ENCODE results near the gene C3orf18.
A peak's percentile ranks its signal among the peaks of the same experiment; 100 is the strongest.

The C3orf18 gene
- 10.9 to 28.0 (median 14.9) reads per million in 9 experiments for total RNA-seq

- peaks cover 46 to 59% of the 10 kb centered on the region in 2 donors for H3K4me1 Mint-ChIP-seq (ENCODE audit: low read depth in 2 of 2)
- H3K9me3 Mint-ChIP-seq = no peaks in the 10 kb centered on the region
- H3K4me3 Mint-ChIP-seq = peak within 1 kb of the TSS; percentile 85 to 87
- H3K36me3 Mint-ChIP-seq (ENCODE audit: insufficient read depth) = peaks cover 19% of the 10 kb centered on the region
- ATAC-seq (replicated peaks) (peak; percentile 79), DNase-seq (peak; percentile 93 to 94 (median 93))
- H3K27ac Mint-ChIP-seq = peak within 1 kb of the TSS; percentile 94
- no peaks in the 10 kb centered on the region for H3K27me3 Mint-ChIP-seq
These were observed at the start of gene C3orf18 for GRCh38 chr3:50567386-50568167. TSS of gene C3orf18 (minus strand) at chr3:50567747. CDS start at chr3:50565699, 2,048 bp downstream.

- no peaks in the 10 kb centered on the region for H3K27me3 Mint-ChIP-seq
- peaks cover 60 to 66% of the 10 kb centered on the region in 2 donors for H3K4me1 Mint-ChIP-seq (ENCODE audit: low read depth in 2 of 2)
- H3K4me3 Mint-ChIP-seq = peak overlapping the region; percentile 88 to 94
- DNase-seq = peak; percentile 94 to 97 (median 94)
- no peaks in the 10 kb centered on the region for H3K9me3 Mint-ChIP-seq
- H3K36me3 Mint-ChIP-seq (ENCODE audit: insufficient read depth) = peaks cover 26% of the 10 kb centered on the region
- peak; percentile 63 for ATAC-seq (replicated peaks)
- H3K27ac Mint-ChIP-seq = peak overlapping the region; percentile 88 to 89
These were observed 49.2 kb upstream of the C3orf18 start for GRCh38 chr3:50616770-50617095.

GRCh38 chr3:50616003-50616769, 48.6 kb upstream of the C3orf18 start:
- peak; percentile 76 to 82 (median 76) for DNase-seq
- H3K9me3 Mint-ChIP-seq = no peaks in the 10 kb centered on the region
- peak overlapping the region; percentile 88 to 94 for H3K4me3 Mint-ChIP-seq
- H3K27ac Mint-ChIP-seq = peak overlapping the region; percentile 88 to 89
- peaks cover 32% of the 10 kb centered on the region for H3K36me3 Mint-ChIP-seq (ENCODE audit: insufficient read depth)
- H3K27me3 Mint-ChIP-seq = no peaks in the 10 kb centered on the region
- H3K4me1 Mint-ChIP-seq (ENCODE audit: low read depth in 2 of 2) = peaks cover 60 to 66% of the 10 kb centered on the region in 2 donors
- peak; percentile 37 for ATAC-seq (replicated peaks)

GRCh38 chr3:50615190-50615589, 47.6 kb upstream of the C3orf18 start:
- no peak overlapping the region for H3K27ac Mint-ChIP-seq
- H3K4me1 Mint-ChIP-seq (ENCODE audit: low read depth in 2 of 2) = peaks cover 61 to 65% of the 10 kb centered on the region in 2 donors
- H3K4me3 Mint-ChIP-seq = no peak overlapping the region
- no peaks in the 10 kb centered on the region for H3K9me3 Mint-ChIP-seq
- no peak for ATAC-seq (replicated peaks)
- peaks cover 31% of the 10 kb centered on the region for H3K36me3 Mint-ChIP-seq (ENCODE audit: insufficient read depth)
- no peaks in the 10 kb centered on the region for H3K27me3 Mint-ChIP-seq
- DNase-seq = no peak

GRCh38 chr3:50612970-50613846, 45.7 kb upstream of the C3orf18 start:
- ATAC-seq (replicated peaks) (no peak), DNase-seq (no peak)
- peak overlapping the region; percentile 97 to 99 for H3K4me3 Mint-ChIP-seq
- peaks cover 65 to 66% of the 10 kb centered on the region in 2 donors for H3K4me1 Mint-ChIP-seq (ENCODE audit: low read depth in 2 of 2)
- no peaks in the 10 kb centered on the region for H3K9me3 Mint-ChIP-seq
- H3K36me3 Mint-ChIP-seq (ENCODE audit: insufficient read depth) = peaks cover 50% of the 10 kb centered on the region
- H3K27me3 Mint-ChIP-seq = no peaks in the 10 kb centered on the region
- peak overlapping the region; percentile 96 to 97 for H3K27ac Mint-ChIP-seq

- H3K9me3 Mint-ChIP-seq = no peaks in the 10 kb centered on the region
- H3K36me3 Mint-ChIP-seq (ENCODE audit: insufficient read depth) = peaks cover 58% of the 10 kb centered on the region
- no peak for ATAC-seq (replicated peaks)
- no peaks in the 10 kb centered on the region for H3K27me3 Mint-ChIP-seq
- H3K4me3 Mint-ChIP-seq = peak overlapping the region; percentile 97 to 99
- no peak for DNase-seq
- H3K27ac Mint-ChIP-seq = peak overlapping the region; percentile 96 to 97
- peaks cover 69 to 70% of the 10 kb centered on the region in 2 donors for H3K4me1 Mint-ChIP-seq (ENCODE audit: low read depth in 2 of 2)
These were observed 44.8 kb upstream of the C3orf18 start for GRCh38 chr3:50612234-50612882.

GRCh38 chr3:50611464-50612233, 44.1 kb upstream of the C3orf18 start, which contains the start of gene CISH:
TSS of gene CISH (minus strand) at chr3:50611774. CDS start at chr3:50611650, 124 bp downstream.
- DNase-seq (peak; percentile 84 to 89 (median 87)), ATAC-seq (replicated peaks) (peak; percentile 67)
- peaks cover 63% of the 10 kb centered on the region for H3K36me3 Mint-ChIP-seq (ENCODE audit: insufficient read depth)
- peaks cover 75 to 76% of the 10 kb centered on the region in 2 donors for H3K4me1 Mint-ChIP-seq (ENCODE audit: low read depth in 2 of 2)
- H3K27ac Mint-ChIP-seq = peak within 1 kb of the TSS; percentile 96 to 97
- peak within 1 kb of the TSS; percentile 97 to 99 for H3K4me3 Mint-ChIP-seq
- H3K27me3 Mint-ChIP-seq = no peaks in the 10 kb centered on the region
- no peaks in the 10 kb centered on the region for H3K9me3 Mint-ChIP-seq

- ATAC-seq (replicated peaks) = no peak
- peaks cover 66% of the 10 kb centered on the region for H3K36me3 Mint-ChIP-seq (ENCODE audit: insufficient read depth)
- H3K4me1 Mint-ChIP-seq (ENCODE audit: low read depth in 2 of 2) = peaks cover 74 to 76% of the 10 kb centered on the region in 2 donors
- peak overlapping the region; percentile 96 to 97 for H3K27ac Mint-ChIP-seq
- H3K9me3 Mint-ChIP-seq = no peaks in the 10 kb centered on the region
- H3K4me3 Mint-ChIP-seq = peak overlapping the region; percentile 97 to 99
- no peaks in the 10 kb centered on the region for H3K27me3 Mint-ChIP-seq
- DNase-seq = no peak
These were observed 43.5 kb upstream of the C3orf18 start for GRCh38 chr3:50610992-50611463.

- peak overlapping the region; percentile 97 to 99 for H3K4me3 Mint-ChIP-seq
- no peak for DNase-seq
- no peak for ATAC-seq (replicated peaks)
- H3K4me1 Mint-ChIP-seq (ENCODE audit: low read depth in 2 of 2) = peaks cover 76 to 79% of the 10 kb centered on the region in 2 donors
- no peaks in the 10 kb centered on the region for H3K9me3 Mint-ChIP-seq
- peak overlapping the region; percentile 96 to 97 for H3K27ac Mint-ChIP-seq
- no peaks in the 10 kb centered on the region for H3K27me3 Mint-ChIP-seq
- peaks cover 72% of the 10 kb centered on the region for H3K36me3 Mint-ChIP-seq (ENCODE audit: insufficient read depth)
These were observed 42.8 kb upstream of the C3orf18 start for GRCh38 chr3:50610181-50610971.

- H3K27me3 Mint-ChIP-seq = no peaks in the 10 kb centered on the region
- peaks cover 79% of the 10 kb centered on the region for H3K36me3 Mint-ChIP-seq (ENCODE audit: insufficient read depth)
- H3K27ac Mint-ChIP-seq = peak overlapping the region; percentile 96 to 97
- no peak for DNase-seq
- H3K4me3 Mint-ChIP-seq = peak overlapping the region; percentile 97 to 99
- no peaks in the 10 kb centered on the region for H3K9me3 Mint-ChIP-seq
- ATAC-seq (replicated peaks) = no peak
- peaks cover 83% of the 10 kb centered on the region in 2 donors for H3K4me1 Mint-ChIP-seq (ENCODE audit: low read depth in 2 of 2)
These were observed 42.2 kb upstream of the C3orf18 start for GRCh38 chr3:50609763-50610085.

- Mint-ChIP-seq H3K4me1 (ENCODE audit: low read depth in 2 of 2) (peaks cover 86% of the 10 kb centered on the region in 2 donors), H3K27me3 (no peaks in the 10 kb centered on the region), H3K36me3 (ENCODE audit: insufficient read depth) (peaks cover 84% of the 10 kb centered on the region), H3K4me3 (peak overlapping the region; percentile 97 to 99), H3K27ac (peak overlapping the region; percentile 96 to 97), H3K9me3 (no peaks in the 10 kb centered on the region)
- no peak for DNase-seq
- no peak for ATAC-seq (replicated peaks)
These were observed 41.7 kb upstream of the C3orf18 start for GRCh38 chr3:50609071-50609762.
